Muscle layer of duodenum (tissue), 2 donors: ENCODE measurements around the gene UCN3.
"Not testable (repeated sequence)": the region's sequence is repeated elsewhere in the genome, so short reads cannot be mapped to it uniquely, and the experiment has no call there.

ENCODE experiments used
- H3K27ac ChIP-seq: one replicate; pipeline ENCODE4 v1.7.0; 2013; ENCODE audit warnings: mild to moderate bottlenecking, low read length
- H3K27me3 ChIP-seq: one replicate; pipeline ENCODE4 v1.7.0; 2013; ENCODE audit warnings: low read depth, mild to moderate bottlenecking, control low read depth, low read length
- H3K36me3 ChIP-seq, 2 donors: one replicate each; pipeline ENCODE4 v1.7.0; 2013; ENCODE audit warnings: low read length in 2 of 2, control low read depth in 1 of 2, mild to moderate bottlenecking in 1 of 2; ENCODE audit not compliant: insufficient read depth in 2 of 2, control insufficient read depth in 1 of 2
- H3K4me1 ChIP-seq, 2 donors: one replicate each; pipeline ENCODE4 v1.7.0; 2013; ENCODE audit warnings: low read length in 2 of 2, mild to moderate bottlenecking in 2 of 2, control low read depth in 1 of 2, moderate library complexity in 1 of 2; ENCODE audit not compliant: insufficient read depth in 2 of 2, control insufficient read depth in 1 of 2
- H3K4me3 ChIP-seq, 2 donors: one replicate each; pipeline ENCODE4 v1.7.0; 2013; ENCODE audit warnings: low read length in 2 of 2, low read depth in 1 of 2, mild to moderate bottlenecking in 1 of 2
- H3K9me3 ChIP-seq, 2 donors: one replicate each; pipeline ENCODE4 v1.7.0; 2013; ENCODE audit warnings: low read length in 2 of 2, control low read depth in 1 of 2, mild to moderate bottlenecking in 1 of 2; ENCODE audit not compliant: control insufficient read depth in 1 of 2
- donor health status: healthy.

Gene UCN3

GRCh38 chr10:5369362-5370158 is 4.8 kb downstream of the UCN3 start:
- Histone ChIP-seq H3K27me3 (no peaks in the 10 kb centered on the region), H3K36me3 (no peaks in the 10 kb centered on the region), H3K4me1 (no peaks in the 10 kb centered on the region), H3K9me3 (no peaks in the 10 kb centered on the region), H3K27ac (no peak overlapping the region), H3K4me3 (no peak overlapping the region)

- Histone ChIP-seq H3K27me3 (no peaks in the 10 kb centered on the region), H3K4me1 (no peaks in the 10 kb centered on the region), H3K36me3 (no peaks in the 10 kb centered on the region), H3K9me3 (no peaks in the 10 kb centered on the region), H3K27ac (no peak overlapping the region), H3K4me3 (no peak overlapping the region)
Measured at GRCh38 chr10:5370493-5371352, 6.0 kb downstream of the UCN3 start.

DNA sequence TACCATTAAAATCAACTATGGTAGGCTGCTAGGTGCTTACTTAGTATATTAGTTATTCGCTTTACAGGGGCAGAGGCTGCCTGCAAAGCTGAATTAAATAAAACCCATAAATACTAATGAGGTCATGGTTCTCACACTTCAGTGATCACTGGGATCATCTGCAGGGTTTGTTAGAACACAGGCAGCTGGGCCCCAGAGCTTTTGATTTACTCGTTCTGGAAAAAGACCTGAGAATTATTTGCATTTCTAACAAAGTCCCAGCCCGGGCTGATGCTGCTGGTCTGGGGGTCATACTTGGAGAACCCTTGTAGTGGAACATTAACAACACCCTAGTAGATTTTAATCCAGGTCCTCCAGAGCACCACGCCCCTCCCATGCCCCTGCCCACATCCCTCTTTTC is 8.5 kb downstream of the UCN3 start:
- no peak overlapping the region for H3K4me3 ChIP-seq
- H3K27me3 ChIP-seq: no peaks in the 10 kb centered on the region
- no peaks in the 10 kb centered on the region for H3K9me3 ChIP-seq
- no peak overlapping the region for H3K27ac ChIP-seq
- no peaks in the 10 kb centered on the region for H3K36me3 ChIP-seq
- H3K4me1 ChIP-seq: no peaks in the 10 kb centered on the region

DNA sequence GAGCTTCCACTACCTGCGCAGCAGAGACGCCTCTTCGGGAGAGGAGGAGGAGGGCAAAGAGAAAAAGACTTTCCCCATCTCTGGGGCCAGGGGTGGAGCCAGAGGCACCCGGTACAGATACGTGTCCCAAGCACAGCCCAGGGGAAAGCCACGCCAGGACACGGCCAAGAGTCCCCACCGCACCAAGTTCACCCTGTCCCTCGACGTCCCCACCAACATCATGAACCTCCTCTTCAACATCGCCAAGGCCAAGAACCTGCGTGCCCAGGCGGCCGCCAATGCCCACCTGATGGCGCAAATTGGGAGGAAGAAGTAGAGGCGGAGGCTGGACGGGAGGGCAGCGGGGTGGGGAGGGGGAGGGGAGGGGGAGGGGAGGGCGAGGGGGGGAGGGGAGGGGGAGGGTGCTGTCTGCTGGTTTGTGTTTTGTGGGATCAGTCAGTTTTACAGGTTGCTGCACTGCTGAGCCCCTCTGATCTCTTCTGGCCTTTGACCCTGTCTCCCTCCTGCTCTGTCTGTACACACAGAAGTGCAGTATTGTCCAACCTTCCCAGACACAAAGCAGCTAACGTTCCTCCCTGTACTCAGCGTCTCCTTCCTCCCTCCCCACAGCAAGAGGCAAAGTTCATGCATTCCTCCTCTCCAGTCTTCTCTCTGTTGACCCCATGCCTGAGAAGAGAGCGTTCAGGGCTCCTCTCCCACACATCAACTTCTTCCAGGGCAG is 9.3 kb downstream of the UCN3 start:
- Histone ChIP-seq H3K27ac (no peak overlapping the region), H3K4me1 (no peaks in the 10 kb centered on the region), H3K36me3 (no peaks in the 10 kb centered on the region), H3K27me3 (no peaks in the 10 kb centered on the region), H3K9me3 (no peaks in the 10 kb centered on the region), H3K4me3 (no peak overlapping the region)

GRCh38 chr10:5376450-5376849 is 11.7 kb downstream of the UCN3 start:
- H3K9me3 ChIP-seq: no peaks in the 10 kb centered on the region
- no peaks in the 10 kb centered on the region for H3K4me1 ChIP-seq
- no peak overlapping the region for H3K4me3 ChIP-seq
- no peaks in the 10 kb centered on the region for H3K27me3 ChIP-seq
- H3K36me3 ChIP-seq: no peaks in the 10 kb centered on the region
- no peak overlapping the region for H3K27ac ChIP-seq

DNA sequence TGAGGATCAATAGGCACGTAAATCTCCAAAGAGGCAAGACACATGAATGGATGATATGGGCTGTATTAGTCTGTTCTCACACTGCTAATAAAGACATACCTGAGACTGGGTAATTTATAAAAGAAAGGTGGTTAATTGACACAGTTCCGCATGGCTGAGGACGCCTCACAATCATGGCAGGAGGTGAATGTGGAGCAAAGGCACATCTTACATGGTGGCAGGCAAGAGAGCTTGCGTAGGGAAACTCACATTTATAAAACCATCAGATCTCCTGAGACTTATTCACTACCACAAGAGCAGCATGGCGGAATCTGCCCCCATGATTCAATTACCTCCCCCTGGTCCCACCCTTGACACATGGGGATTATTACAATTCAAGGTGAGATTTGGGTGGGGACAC is 14.4 kb downstream of the UCN3 start:
- H3K4me1 ChIP-seq, H3K4me3 ChIP-seq, H3K9me3 ChIP-seq, H3K27ac ChIP-seq, H3K27me3 ChIP-seq, H3K36me3 ChIP-seq: not testable (repeated sequence)

DNA sequence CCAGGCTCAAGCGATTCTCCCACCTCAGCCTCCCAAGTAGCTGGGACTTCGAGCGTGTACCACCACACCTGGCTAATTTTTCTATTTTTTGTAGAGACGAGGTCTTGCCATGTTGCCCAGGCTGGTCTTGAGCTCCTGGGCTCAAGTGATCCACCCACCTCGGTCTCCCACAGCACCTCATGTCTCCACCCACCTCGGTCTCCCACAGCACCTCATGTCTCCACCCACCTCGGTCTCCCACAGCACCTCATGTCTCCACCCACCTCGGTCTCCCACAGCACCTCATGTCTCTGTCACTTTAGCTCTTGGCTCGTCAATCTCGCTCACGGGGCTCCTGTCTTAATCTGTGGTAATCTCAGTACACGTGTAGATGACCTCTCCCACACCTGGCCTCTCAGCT is 15.6 kb downstream of the UCN3 start:
- not testable (repeated sequence) for H3K27me3 ChIP-seq, H3K4me3 ChIP-seq, H3K9me3 ChIP-seq, H3K4me1 ChIP-seq, H3K36me3 ChIP-seq, H3K27ac ChIP-seq

- Histone ChIP-seq H3K4me1 (no peaks in the 10 kb centered on the region), H3K27ac (no peak overlapping the region), H3K4me3 (no peak overlapping the region), H3K27me3 (no peaks in the 10 kb centered on the region), H3K9me3 (no peaks in the 10 kb centered on the region), H3K36me3 (no peaks in the 10 kb centered on the region)
Measured at GRCh38 chr10:5381187-5381586, 16.4 kb downstream of the UCN3 start.

DNA sequence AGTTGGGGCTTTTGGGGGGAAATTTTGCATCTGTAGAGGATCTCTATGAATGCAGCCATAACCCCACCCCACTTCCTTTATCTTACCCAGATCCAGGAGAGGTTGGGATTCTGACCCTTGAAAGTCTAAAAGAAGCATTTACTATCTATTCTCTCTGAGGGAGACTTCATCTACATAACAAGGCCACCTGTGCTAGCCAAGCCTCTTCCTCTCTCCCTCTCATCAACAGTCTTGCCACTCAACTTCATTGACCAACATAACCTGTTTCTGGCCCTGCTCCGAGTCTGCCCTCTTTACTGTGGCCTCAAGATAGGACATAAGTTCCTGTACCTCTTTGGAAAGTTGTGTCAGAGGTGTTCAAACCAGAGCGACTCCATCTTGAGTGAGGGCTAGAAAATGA is 20.5 kb downstream of the UCN3 start:
- Histone ChIP-seq H3K9me3 (peaks cover 0 to 10% of the 10 kb centered on the region in 2 donors), H3K27ac (no peak overlapping the region), H3K4me1 (no peaks in the 10 kb centered on the region), H3K27me3 (no peaks in the 10 kb centered on the region), H3K4me3 (no peak overlapping the region), H3K36me3 (no peaks in the 10 kb centered on the region)

DNA sequence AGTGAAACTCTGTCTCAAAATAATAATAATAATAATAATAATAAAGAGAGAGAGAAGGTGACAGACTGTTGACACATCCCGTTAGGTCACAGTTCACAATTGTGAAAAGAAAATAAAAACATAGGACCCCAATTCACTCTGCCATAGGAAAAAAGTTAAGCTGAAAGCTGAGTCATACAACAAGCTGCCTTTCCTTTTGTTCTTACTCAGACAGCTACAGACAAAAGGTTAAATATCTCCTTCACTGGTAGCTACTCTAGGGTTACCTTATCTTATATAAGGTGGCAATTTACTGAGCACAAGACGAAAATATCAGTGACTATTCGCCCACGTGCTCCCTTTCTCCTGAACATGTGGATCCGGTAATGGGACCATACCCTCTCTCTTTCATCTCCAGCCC is 22.4 kb downstream of the UCN3 start:
- Histone ChIP-seq H3K27me3 (no peaks in the 10 kb centered on the region), H3K27ac (no peak overlapping the region), H3K36me3 (no peaks in the 10 kb centered on the region), H3K4me3 (no peak overlapping the region), H3K9me3 (peaks cover 6 to 24% of the 10 kb centered on the region in 2 donors), H3K4me1 (no peaks in the 10 kb centered on the region)

- Histone ChIP-seq H3K4me3 (no peak overlapping the region), H3K36me3 (no peaks in the 10 kb centered on the region), H3K4me1 (no peaks in the 10 kb centered on the region), H3K27ac (no peak overlapping the region), H3K27me3 (no peaks in the 10 kb centered on the region), H3K9me3 (peaks cover 6 to 27% of the 10 kb centered on the region in 2 donors)
Measured at GRCh38 chr10:5390607-5391205, 25.9 kb downstream of the UCN3 start.
